ENCODE measurements around the gene PIP5K1C. TPM values are rescaled to one million over a fixed set of nuclear protein-coding genes. Genes with fewer than 3 reads are reported as not detected.

The PIP5K1C gene
- total and polyA plus RNA-seq, 2 donors (not counting 1 experiment from before 2014, with no cell fraction given) = 10.4 to 46.7 TPM

DNA sequence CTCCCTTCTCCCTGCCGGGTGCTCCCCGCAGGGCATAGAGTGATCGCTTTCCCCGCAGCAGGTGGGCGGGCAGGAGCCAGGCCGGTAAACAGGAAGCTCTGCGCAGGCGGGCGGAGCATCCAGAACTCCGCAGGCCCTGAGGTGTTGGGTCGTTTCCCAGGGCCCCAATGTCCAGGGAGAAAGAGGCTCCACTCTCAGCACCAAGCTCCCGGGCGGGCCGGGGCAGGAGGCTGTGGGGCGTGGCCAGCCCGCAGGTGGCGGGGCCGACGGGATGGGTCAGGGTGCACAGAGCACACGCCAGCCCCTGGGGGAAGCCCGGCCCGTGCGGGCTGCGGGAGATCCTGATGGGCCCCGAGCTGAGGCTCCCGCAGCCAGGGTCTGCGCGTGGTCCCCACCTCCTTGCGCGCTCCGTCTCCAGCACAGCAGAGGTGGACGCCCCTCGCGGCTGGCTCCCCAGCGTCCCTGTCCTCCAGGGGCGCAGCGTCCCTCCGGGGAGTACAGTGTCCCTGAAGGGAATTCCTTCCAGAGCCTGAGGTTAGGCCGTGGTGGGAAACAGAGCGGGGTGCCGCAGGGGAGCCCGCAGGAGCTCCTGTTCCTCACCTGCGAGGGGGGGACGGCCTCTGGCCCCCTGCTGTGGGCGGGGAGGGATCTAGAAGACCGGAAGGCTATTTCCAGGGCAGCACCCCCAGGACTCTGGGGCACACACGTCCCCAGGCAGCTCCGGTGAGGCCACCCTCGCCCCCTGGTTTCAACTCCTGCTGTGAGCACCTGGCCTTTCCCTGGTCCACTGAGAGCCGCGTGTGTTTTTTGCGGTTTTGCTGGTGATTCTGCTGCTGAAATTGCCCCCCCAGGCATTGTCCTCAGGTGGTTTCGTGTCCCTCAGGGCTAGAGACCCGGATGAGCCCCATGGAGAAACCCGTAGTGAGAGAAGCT, 12.2 kb downstream of the PIP5K1C start:
- peak overlapping the region in 4 of 5 experiments; percentile 28 to 71 (median 60) for H3K4me3 ChIP-seq (ENCODE audit: control extremely low read depth in 1 of 5, extremely low read depth in 1 of 5, insufficient read depth in 1 of 5, low read depth in 2 of 5, low read length in 4 of 5)
- ChIA-PET CTCF (interaction anchor here (1.1 to 3.7 kb wide), 7 partner anchors 9 to 26 kb away, joined by 3 to 25 read pairs (median 4); partner anchors contain the start of gene PIP5K1C), POLR2A (interaction anchor here (0.6 to 1.7 kb wide), 4 partner anchors 10 to 330 kb away, joined by 3 to 19 read pairs (median 6); no protein-coding TSS in a partner anchor)
- H2AFZ ChIP-seq (ENCODE audit: insufficient read depth, low read depth, low read length, poor library complexity, severe bottlenecking) = peak overlapping the region; percentile 85
- H3K9me3 Mint-ChIP-seq (ENCODE audit: insufficient read depth) = no peaks in the 10 kb centered on the region
- H3K27ac ChIP-seq (ENCODE audit: low read length in 2 of 2) = peak overlapping the region in 1 of 2 donors; percentile 73
- peaks cover 31 to 33% of the 10 kb centered on the region in 2 donors for H3K4me1 ChIP-seq (ENCODE audit: control insufficient read depth in 2 of 2, insufficient read depth in 2 of 2, low read length in 2 of 2)
- 10% methylated on average over 55 of the region's 55 CpGs for WGBS (ENCODE audit: insufficient coverage)
- DNase-seq (peak; percentile 51), ATAC-seq (ENCODE audit: low read depth) (peak; percentile 63)
- no peaks in the 10 kb centered on the region for H3K36me3 ChIP-seq (replicated peaks in 1 of 2; ENCODE audit: control extremely low read depth in 1 of 2, control insufficient read depth in 1 of 2, extremely low read depth in 1 of 2, insufficient read depth in 2 of 2, low read length in 1 of 2)
- H3K4me3 Mint-ChIP-seq = peak overlapping the region; percentile 88
- H3K9ac ChIP-seq (ENCODE audit: low read length) = peak overlapping the region; percentile 71
- peaks cover 0 to 16% (median 0%) of the 10 kb centered on the region in 3 donors for H3K9me3 ChIP-seq (ENCODE audit: control extremely low read depth in 1 of 3, control insufficient read depth in 2 of 3, insufficient read depth in 1 of 3, low read length in 2 of 3)
- H4K20me1 ChIP-seq (ENCODE audit: control insufficient read depth, insufficient read depth, low read length, poor library complexity, severe bottlenecking) = peaks cover 49% of the 10 kb centered on the region
- H3K27me3 ChIP-seq (replicated peaks in 1 of 4; ENCODE audit: control extremely low read depth in 1 of 4, control insufficient read depth in 3 of 4, insufficient read depth in 4 of 4, low read length in 3 of 4) = no peaks in the 10 kb centered on the region
- intact Hi-C loops (cut with micrococcal nuclease) = loop anchor here (1.0 kb wide), 1 partner anchor 12 kb away; the partner anchor contains the start of gene PIP5K1C
- H3K27me3 Mint-ChIP-seq = no peaks in the 10 kb centered on the region
- TF ChIP-seq, protein P1, sequence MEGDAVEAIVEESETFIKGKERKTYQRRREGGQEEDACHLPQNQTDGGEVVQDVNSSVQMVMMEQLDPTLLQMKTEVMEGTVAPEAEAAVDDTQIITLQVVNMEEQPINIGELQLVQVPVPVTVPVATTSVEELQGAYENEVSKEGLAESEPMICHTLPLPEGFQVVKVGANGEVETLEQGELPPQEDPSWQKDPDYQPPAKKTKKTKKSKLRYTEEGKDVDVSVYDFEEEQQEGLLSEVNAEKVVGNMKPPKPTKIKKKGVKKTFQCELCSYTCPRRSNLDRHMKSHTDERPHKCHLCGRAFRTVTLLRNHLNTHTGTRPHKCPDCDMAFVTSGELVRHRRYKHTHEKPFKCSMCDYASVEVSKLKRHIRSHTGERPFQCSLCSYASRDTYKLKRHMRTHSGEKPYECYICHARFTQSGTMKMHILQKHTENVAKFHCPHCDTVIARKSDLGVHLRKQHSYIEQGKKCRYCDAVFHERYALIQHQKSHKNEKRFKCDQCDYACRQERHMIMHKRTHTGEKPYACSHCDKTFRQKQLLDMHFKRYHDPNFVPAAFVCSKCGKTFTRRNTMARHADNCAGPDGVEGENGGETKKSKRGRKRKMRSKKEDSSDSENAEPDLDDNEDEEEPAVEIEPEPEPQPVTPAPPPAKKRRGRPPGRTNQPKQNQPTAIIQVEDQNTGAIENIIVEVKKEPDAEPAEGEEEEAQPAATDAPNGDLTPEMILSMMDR (IDR thresholded peaks at IDR 0.05) = no peak
- TF ChIP-seq EZH2 (IDR thresholded peaks at IDR 0.05; ENCODE audit: borderline replicate concordance, insufficient read depth, low read depth, low read length, poor library complexity, severe bottlenecking) = no peak
- peak overlapping the region; percentile 99 for H3K4me2 ChIP-seq (replicated peaks; ENCODE audit: low read depth, low read length, poor library complexity, severe bottlenecking)
- H3K79me2 ChIP-seq (ENCODE audit: control insufficient read depth, insufficient read depth, low read length) = peaks cover 55% of the 10 kb centered on the region
- H3K27ac Mint-ChIP-seq = peak overlapping the region; percentile 94
- H3K4me1 Mint-ChIP-seq = peaks cover 58% of the 10 kb centered on the region

All from B cell (primary cell).